GM12891 (cell line): Measurements from ENCODE around the gene COX8C.

Experiments used
- PAX5 ChIP-seq: IDR thresholded peaks from 2 replicates; pipeline ENCODE4 v1.6.1; 2011; ENCODE audit warnings: low read length, moderate library complexity, mild to moderate bottlenecking; ENCODE audit not compliant: insufficient read depth, severe bottlenecking
- POLR2A ChIP-seq: IDR thresholded peaks from 2 replicates; pipeline ENCODE4 v1.6.1; 2011; ENCODE audit warnings: low read depth, low read length, control low read depth
- POLR2AphosphoS5 ChIP-seq: IDR thresholded peaks from 2 replicates; pipeline ENCODE4 v1.6.1; 2011; ENCODE audit warnings: low read depth, low read length, control low read depth
- POU2F2 ChIP-seq: IDR thresholded peaks from 2 replicates; pipeline ENCODE4 v1.6.1; 2011; ENCODE audit warnings: low read depth, mild to moderate bottlenecking, control low read depth, low read length, moderate library complexity
- SPI1 ChIP-seq: IDR thresholded peaks from 2 replicates; pipeline ENCODE4 v1.6.1; 2011; ENCODE audit warnings: low read depth, low read length, control low read depth
- TAF1 ChIP-seq: IDR thresholded peaks from 2 replicates; pipeline ENCODE4 v1.6.1; 2011; ENCODE audit warnings: low read depth, low read length, control low read depth

GRCh38 chr14:93299866-93300265 is 47.1 kb upstream of the COX8C start:
- TF ChIP-seq POLR2A (no peak), POLR2AphosphoS5 (no peak), TAF1 (no peak), SPI1 (no peak), PAX5 (no peak), POU2F2 (no peak)
